ENCODE results near the gene VPS13D. TPM values are rescaled to one million over a fixed set of nuclear protein-coding genes. Genes with fewer than 3 reads are reported as not detected.

VPS13D gene
- total RNA-seq, 1 experiment from 2014 or later = 29.0 TPM

GRCh38 chr1:12229386-12229834 is 420 bp upstream of the VPS13D start:
- no peak for TF ChIP-seq TP53 (CRISPR knock-in tag; IDR thresholded peaks at IDR 0.05)
- TF ChIP-seq, protein P1, sequence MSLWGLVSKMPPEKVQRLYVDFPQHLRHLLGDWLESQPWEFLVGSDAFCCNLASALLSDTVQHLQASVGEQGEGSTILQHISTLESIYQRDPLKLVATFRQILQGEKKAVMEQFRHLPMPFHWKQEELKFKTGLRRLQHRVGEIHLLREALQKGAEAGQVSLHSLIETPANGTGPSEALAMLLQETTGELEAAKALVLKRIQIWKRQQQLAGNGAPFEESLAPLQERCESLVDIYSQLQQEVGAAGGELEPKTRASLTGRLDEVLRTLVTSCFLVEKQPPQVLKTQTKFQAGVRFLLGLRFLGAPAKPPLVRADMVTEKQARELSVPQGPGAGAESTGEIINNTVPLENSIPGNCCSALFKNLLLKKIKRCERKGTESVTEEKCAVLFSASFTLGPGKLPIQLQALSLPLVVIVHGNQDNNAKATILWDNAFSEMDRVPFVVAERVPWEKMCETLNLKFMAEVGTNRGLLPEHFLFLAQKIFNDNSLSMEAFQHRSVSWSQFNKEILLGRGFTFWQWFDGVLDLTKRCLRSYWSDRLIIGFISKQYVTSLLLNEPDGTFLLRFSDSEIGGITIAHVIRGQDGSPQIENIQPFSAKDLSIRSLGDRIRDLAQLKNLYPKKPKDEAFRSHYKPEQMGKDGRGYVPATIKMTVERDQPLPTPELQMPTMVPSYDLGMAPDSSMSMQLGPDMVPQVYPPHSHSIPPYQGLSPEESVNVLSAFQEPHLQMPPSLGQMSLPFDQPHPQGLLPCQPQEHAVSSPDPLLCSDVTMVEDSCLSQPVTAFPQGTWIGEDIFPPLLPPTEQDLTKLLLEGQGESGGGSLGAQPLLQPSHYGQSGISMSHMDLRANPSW (CRISPR knock-in tag; conservative IDR thresholded peaks at IDR 0.05; ENCODE audit: low read depth) = no peak
- TF ChIP-seq SMAD4 (CRISPR knock-in tag; IDR thresholded peaks at IDR 0.05) = no peak
- TF ChIP-seq, protein P2, sequence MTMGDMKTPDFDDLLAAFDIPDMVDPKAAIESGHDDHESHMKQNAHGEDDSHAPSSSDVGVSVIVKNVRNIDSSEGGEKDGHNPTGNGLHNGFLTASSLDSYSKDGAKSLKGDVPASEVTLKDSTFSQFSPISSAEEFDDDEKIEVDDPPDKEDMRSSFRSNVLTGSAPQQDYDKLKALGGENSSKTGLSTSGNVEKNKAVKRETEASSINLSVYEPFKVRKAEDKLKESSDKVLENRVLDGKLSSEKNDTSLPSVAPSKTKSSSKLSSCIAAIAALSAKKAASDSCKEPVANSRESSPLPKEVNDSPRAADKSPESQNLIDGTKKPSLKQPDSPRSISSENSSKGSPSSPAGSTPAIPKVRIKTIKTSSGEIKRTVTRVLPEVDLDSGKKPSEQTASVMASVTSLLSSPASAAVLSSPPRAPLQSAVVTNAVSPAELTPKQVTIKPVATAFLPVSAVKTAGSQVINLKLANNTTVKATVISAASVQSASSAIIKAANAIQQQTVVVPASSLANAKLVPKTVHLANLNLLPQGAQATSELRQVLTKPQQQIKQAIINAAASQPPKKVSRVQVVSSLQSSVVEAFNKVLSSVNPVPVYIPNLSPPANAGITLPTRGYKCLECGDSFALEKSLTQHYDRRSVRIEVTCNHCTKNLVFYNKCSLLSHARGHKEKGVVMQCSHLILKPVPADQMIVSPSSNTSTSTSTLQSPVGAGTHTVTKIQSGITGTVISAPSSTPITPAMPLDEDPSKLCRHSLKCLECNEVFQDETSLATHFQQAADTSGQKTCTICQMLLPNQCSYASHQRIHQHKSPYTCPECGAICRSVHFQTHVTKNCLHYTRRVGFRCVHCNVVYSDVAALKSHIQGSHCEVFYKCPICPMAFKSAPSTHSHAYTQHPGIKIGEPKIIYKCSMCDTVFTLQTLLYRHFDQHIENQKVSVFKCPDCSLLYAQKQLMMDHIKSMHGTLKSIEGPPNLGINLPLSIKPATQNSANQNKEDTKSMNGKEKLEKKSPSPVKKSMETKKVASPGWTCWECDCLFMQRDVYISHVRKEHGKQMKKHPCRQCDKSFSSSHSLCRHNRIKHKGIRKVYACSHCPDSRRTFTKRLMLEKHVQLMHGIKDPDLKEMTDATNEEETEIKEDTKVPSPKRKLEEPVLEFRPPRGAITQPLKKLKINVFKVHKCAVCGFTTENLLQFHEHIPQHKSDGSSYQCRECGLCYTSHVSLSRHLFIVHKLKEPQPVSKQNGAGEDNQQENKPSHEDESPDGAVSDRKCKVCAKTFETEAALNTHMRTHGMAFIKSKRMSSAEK (CRISPR knock-in tag; IDR thresholded peaks at IDR 0.05; ENCODE audit: borderline replicate concordance) = no peak
- TF ChIP-seq CREM (CRISPR knock-in tag; IDR thresholded peaks at IDR 0.05) = no peak
- TF ChIP-seq, protein P3, sequence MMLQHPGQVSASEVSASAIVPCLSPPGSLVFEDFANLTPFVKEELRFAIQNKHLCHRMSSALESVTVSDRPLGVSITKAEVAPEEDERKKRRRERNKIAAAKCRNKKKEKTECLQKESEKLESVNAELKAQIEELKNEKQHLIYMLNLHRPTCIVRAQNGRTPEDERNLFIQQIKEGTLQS (CRISPR knock-in tag; conservative IDR thresholded peaks at IDR 0.05) = no peak
- CTCF ChIA-PET = interaction anchor here (0.6 to 2.5 kb wide), 10 partner anchors 11 to 387 kb away, joined by 3 to 10 read pairs (median 3); no protein-coding TSS in a partner anchor
- H3K4me3 Mint-ChIP-seq = peak overlapping the region; percentile 61
- POLR2A ChIA-PET = no interaction called here
- 0 out of 2 replicates have a peak, but pooled peaks cover 2% of the 10 kb centered on the region for H3K36me3 Mint-ChIP-seq
- peaks cover 3% of the 10 kb centered on the region for H3K9me3 Mint-ChIP-seq
- DNase-seq (ENCODE audit: low spot score) = no peak
- peak; percentile 19 for ATAC-seq
- H3K27me3 Mint-ChIP-seq (ENCODE audit: low read depth) = no peaks in the 10 kb centered on the region
- H3K27ac Mint-ChIP-seq = no peak overlapping the region
- peaks cover 17% of the 10 kb centered on the region for H3K4me1 Mint-ChIP-seq

- Mint-ChIP-seq H3K36me3 (0 out of 2 replicates have a peak, but pooled peaks cover 3% of the 10 kb centered on the region), H3K4me3 (peak overlapping the region; percentile 82), H3K27ac (no peak overlapping the region), H3K4me1 (peaks cover 17% of the 10 kb centered on the region), H3K9me3 (no peaks in the 10 kb centered on the region), H3K27me3 (ENCODE audit: low read depth) (no peaks in the 10 kb centered on the region)
- DNase-seq (ENCODE audit: low spot score) = peak; percentile 36
- peak; percentile 22 for ATAC-seq
- POLR2A ChIA-PET = no interaction called here
- CTCF ChIA-PET = interaction anchor here (0.5 to 2.5 kb wide), 7 partner anchors 13 to 264 kb away, joined by 3 to 10 read pairs (median 5); no protein-coding TSS in a partner anchor
- TF ChIP-seq SOX15 (CRISPR knock-in tag; IDR thresholded peaks at IDR 0.05) = no peak
- TF ChIP-seq, protein P4, sequence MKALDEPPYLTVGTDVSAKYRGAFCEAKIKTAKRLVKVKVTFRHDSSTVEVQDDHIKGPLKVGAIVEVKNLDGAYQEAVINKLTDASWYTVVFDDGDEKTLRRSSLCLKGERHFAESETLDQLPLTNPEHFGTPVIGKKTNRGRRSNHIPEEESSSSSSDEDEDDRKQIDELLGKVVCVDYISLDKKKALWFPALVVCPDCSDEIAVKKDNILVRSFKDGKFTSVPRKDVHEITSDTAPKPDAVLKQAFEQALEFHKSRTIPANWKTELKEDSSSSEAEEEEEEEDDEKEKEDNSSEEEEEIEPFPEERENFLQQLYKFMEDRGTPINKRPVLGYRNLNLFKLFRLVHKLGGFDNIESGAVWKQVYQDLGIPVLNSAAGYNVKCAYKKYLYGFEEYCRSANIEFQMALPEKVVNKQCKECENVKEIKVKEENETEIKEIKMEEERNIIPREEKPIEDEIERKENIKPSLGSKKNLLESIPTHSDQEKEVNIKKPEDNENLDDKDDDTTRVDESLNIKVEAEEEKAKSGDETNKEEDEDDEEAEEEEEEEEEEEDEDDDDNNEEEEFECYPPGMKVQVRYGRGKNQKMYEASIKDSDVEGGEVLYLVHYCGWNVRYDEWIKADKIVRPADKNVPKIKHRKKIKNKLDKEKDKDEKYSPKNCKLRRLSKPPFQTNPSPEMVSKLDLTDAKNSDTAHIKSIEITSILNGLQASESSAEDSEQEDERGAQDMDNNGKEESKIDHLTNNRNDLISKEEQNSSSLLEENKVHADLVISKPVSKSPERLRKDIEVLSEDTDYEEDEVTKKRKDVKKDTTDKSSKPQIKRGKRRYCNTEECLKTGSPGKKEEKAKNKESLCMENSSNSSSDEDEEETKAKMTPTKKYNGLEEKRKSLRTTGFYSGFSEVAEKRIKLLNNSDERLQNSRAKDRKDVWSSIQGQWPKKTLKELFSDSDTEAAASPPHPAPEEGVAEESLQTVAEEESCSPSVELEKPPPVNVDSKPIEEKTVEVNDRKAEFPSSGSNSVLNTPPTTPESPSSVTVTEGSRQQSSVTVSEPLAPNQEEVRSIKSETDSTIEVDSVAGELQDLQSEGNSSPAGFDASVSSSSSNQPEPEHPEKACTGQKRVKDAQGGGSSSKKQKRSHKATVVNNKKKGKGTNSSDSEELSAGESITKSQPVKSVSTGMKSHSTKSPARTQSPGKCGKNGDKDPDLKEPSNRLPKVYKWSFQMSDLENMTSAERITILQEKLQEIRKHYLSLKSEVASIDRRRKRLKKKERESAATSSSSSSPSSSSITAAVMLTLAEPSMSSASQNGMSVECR (CRISPR knock-in tag; IDR thresholded peaks at IDR 0.05; ENCODE audit: borderline replicate concordance) = 0 out of 2 replicates have a peak, but pooled peaks have one; percentile 31
- TF ChIP-seq JUN (CRISPR knock-in tag; IDR thresholded peaks at IDR 0.05) = no peak
- TF ChIP-seq, protein P5, sequence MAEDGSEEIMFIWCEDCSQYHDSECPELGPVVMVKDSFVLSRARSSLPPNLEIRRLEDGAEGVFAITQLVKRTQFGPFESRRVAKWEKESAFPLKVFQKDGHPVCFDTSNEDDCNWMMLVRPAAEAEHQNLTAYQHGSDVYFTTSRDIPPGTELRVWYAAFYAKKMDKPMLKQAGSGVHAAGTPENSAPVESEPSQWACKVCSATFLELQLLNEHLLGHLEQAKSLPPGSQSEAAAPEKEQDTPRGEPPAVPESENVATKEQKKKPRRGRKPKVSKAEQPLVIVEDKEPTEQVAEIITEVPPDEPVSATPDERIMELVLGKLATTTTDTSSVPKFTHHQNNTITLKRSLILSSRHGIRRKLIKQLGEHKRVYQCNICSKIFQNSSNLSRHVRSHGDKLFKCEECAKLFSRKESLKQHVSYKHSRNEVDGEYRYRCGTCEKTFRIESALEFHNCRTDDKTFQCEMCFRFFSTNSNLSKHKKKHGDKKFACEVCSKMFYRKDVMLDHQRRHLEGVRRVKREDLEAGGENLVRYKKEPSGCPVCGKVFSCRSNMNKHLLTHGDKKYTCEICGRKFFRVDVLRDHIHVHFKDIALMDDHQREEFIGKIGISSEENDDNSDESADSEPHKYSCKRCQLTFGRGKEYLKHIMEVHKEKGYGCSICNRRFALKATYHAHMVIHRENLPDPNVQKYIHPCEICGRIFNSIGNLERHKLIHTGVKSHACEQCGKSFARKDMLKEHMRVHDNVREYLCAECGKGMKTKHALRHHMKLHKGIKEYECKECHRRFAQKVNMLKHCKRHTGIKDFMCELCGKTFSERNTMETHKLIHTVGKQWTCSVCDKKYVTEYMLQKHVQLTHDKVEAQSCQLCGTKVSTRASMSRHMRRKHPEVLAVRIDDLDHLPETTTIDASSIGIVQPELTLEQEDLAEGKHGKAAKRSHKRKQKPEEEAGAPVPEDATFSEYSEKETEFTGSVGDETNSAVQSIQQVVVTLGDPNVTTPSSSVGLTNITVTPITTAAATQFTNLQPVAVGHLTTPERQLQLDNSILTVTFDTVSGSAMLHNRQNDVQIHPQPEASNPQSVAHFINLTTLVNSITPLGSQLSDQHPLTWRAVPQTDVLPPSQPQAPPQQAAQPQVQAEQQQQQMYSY (CRISPR knock-in tag; IDR thresholded peaks at IDR 0.05) = peak; percentile 86
- TF ChIP-seq, protein P6, sequence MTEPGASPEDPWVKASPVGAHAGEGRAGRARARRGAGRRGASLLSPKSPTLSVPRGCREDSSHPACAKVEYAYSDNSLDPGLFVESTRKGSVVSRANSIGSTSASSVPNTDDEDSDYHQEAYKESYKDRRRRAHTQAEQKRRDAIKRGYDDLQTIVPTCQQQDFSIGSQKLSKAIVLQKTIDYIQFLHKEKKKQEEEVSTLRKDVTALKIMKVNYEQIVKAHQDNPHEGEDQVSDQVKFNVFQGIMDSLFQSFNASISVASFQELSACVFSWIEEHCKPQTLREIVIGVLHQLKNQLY (CRISPR knock-in tag; IDR thresholded peaks at IDR 0.05) = no peak
- TF ChIP-seq E2F5 (CRISPR knock-in tag; IDR thresholded peaks at IDR 0.05) = no peak
Measured at GRCh38 chr1:12230549-12231275, 882 bp downstream of the VPS13D start.

Data from WTC11 (cell line).